HG03159 (cell line): ENCODE measurements around the gene TRABD2A.
A peak's percentile ranks its signal among the peaks of the same experiment; 100 is the strongest.

Experiments
- ATAC-seq: cut with Tn5 transposase; IDR thresholded peaks from one replicate; pipeline ENCODE4 v1.9.1; 2021; ENCODE audit warnings: mild to moderate bottlenecking, moderate library complexity; ENCODE audit not compliant: unreplicated experiment

The TRABD2A gene

DNA sequence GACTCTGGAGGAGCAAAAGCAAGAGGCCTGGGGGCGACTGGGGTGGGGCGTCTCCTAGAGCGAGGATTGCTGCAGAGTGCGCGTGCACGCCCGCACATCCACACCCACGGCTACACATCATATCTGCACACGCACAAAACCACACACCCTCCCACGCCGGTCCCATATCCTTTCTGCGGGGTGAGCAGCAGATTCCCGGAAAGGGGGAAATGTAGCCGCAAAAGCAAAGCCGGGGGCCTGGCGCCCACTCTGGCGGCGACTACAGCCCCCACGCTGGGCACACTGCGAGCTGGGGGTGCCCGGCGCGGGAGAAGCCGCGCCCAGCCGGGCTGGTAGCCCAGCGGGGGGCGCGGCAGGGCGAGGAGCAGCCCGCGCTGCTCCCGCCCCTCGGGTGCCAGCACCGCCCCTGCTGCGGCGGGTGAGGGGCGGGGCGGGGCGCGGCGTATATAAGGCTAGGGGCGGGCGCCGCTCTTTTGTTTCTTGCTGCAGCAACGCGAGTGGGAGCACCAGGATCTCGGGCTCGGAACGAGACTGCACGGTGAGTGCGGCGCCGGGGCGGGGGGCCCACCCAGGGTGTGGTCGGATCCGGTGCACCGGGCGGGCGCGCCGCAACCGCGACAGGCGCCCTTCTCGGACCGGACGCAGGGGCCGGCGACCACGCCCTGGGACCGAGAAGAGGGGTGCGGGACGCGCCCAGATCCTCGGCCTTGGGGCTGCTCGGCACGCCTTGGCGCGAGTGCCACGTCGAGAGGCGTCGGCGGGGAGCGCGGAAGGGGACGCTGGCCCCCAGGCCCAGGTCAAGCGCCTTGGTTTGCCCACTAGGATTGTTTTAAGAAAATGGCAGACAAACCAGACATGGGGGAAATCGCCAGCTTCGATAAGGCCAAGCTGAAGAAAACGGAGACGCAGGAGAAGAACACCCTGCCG, 24.6 kb upstream of the TRABD2A start, which contains the start of gene TMSB10:
Gene TMSB10, plus strand, starts transcription at position 476 of the 927 bp plus-strand sequence.
- ATAC-seq = peak; percentile 60

GRCh38 chr2:84904717-84905174, 23.9 kb upstream of the TRABD2A start:
- no peak for ATAC-seq

GRCh38 chr2:84904151-84904550, 23.3 kb upstream of the TRABD2A start:
- no peak for ATAC-seq

GRCh38 chr2:84902526-84902925, 21.6 kb upstream of the TRABD2A start:
- ATAC-seq = no peak

GRCh38 chr2:84901593-84902120, 20.8 kb upstream of the TRABD2A start:
- ATAC-seq = no peak

GRCh38 chr2:84900971-84901370, 20.1 kb upstream of the TRABD2A start:
- ATAC-seq = no peak

DNA sequence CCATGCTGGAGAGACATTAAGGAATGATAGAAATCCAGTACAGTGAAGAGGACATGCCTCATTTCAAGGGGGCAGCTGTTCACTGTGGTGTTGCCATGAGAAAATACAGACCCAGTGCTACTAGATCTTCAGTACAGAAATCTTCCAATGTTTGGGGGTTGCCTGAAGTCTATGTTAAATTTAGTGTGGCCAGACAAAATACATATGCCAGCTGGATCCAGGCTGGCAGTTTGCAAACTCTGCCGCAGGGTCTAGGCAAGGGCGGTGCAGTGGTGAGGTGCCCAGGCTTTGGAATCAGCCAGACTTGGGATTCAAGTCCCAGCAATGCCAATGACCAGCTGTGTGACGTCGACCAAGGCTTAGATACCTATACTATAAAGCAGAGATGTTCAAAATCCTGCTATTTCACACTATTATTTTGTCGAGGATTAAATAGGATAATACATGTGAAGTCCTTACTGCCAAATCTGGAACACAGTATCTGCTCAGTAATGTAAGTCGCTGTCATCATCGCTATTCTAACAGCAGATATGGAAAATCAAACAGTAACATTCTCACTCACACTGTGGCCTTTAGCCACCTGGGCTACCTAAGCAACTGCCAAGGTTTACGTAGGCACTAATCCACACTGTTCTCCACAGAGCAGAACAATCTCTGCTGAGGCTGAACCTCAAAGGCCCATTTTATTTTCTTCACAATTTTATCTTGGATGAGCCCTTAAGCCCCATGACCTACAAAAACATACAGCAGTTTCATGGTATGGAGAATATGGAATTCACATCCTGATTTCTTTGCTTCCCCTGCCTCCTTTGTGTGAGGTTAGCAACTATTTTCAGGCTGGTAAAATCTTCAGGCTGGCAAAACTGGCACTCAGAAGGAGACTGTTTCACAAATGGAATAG, 18.7 kb upstream of the TRABD2A start:
- no peak for ATAC-seq

- no peak for ATAC-seq
Measured at GRCh38 chr2:84897773-84898172, 16.9 kb upstream of the TRABD2A start.

GRCh38 chr2:84896567-84896966, 15.7 kb upstream of the TRABD2A start:
- ATAC-seq = no peak

DNA sequence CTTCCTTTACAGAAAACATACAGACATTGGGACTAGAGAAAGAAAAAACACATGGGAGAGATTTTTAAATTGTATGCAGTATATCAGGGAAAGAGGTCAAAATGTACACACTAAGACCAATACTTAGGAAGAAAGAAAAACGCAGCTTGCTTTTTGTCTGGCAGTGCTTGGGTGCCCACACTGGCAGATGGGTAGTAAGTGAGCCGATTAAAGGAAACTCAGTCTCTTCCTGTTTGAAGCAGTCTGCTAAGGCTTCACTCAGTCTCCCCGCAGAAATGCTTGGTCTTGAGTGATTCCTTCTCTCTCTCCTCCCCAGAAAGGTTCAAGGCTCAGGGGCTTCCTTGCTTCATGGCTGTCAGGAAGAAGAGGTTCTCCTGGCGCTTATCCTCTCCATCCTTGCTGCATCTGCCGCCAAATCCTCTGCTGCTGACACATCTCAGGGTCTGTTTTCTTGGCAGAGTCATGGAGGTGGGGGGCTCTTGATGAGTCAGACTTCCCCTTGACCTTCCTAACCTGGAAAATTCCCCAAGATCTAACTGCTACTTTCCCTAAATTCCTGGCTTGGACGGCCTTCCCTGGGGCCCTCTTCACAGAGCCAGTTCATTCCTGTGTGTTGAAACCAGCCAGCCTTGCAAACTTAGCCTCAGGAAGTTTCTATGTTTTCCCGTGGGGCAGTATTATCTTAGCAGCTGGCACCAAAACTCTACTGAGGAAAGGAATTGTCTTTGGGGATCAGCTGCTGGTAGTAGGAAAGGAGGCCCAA, 14.1 kb upstream of the TRABD2A start:
- no peak for ATAC-seq

GRCh38 chr2:84894131-84894586, 13.3 kb upstream of the TRABD2A start:
- ATAC-seq = no peak

DNA sequence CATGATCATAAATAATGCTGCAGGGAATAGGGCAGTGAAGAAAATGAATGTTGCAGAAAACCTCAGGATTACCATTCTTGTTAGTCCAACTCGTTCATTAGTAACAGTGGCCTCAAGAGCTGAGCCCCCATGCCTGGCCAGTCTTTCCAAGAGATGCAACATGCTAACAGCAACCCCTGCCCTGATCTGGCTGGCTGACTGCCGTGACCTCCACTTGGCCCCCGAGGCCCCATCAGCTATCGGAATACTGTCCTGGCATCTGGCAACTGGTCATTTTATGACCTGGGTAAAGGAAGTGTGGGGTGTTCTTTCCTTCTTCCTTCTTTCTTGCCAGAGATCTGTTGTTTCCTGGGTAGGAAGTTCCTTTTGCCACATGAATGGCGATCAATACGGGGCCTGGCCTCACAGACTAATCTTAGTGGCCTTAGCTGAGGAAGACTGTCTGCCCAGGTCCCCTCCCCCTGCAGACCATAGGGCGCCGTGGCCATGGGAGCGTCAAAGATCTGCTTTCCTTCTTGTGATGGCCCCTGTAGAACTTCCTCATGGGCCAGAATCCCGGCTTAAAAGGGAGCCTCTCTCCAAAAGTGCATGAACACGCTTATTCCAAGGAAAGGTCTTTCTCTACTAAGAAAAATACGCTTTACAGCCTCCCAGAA, 10.6 kb upstream of the TRABD2A start:
- no peak for ATAC-seq

DNA sequence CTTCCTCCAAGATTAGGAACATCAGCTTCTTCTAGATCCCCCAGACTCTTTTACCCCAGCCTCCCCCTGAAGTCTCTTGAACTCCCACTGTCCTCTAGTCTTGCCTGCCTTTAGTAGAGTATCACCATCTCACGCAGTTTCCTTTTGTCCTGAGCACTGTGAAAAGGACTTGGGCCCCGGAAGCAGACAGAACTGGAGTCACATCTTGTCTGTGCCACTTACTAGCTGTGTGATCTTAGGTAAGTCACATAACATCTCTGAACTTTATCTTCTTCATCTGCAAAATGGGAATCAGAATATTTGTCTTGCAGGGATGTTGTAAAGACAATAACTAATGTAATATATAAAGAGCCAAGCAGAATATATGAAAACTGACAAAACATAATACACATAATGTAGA, 8.4 kb upstream of the TRABD2A start:
- ATAC-seq = peak; percentile 2

GRCh38 chr2:84888401-84889276, 7.8 kb upstream of the TRABD2A start:
- ATAC-seq = peak; percentile 99

GRCh38 chr2:84886791-84887190, 5.9 kb upstream of the TRABD2A start:
- no peak for ATAC-seq

- ATAC-seq = no peak
Measured at GRCh38 chr2:84885111-84885510, 4.2 kb upstream of the TRABD2A start.

DNA sequence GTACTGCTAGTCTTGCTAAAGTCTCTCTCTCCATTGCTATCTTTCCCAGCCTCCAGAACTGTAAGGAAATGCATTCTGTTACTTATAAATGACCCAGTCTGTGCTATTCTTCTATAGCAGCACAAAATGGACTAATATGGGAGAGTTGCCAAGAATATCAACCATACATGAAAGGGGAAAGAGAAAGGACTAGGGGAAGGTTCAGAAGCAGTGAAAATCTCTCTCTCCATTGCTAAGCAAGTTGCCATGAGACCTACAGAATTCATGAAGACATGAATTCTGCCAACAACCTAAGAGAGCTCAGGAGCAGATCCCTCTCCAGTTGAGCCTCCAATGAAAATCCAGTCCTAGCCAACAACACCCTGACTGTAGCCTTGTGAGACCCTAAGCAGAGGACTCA, 3.6 kb upstream of the TRABD2A start:
- no peak for ATAC-seq

GRCh38 chr2:84882775-84883550, 2.1 kb upstream of the TRABD2A start:
- no peak for ATAC-seq
